ENCODE results near the gene MTARC2.

Gene MTARC2

GRCh38 chr1:220770245-220770913 is 22.3 kb downstream of the MTARC2 start:
- no peak for DNase-seq (ENCODE audit: low spot score)

- no peak for DNase-seq (ENCODE audit: low spot score)
These were observed 24.7 kb downstream of the MTARC2 start for GRCh38 chr1:220772846-220773245.

DNA sequence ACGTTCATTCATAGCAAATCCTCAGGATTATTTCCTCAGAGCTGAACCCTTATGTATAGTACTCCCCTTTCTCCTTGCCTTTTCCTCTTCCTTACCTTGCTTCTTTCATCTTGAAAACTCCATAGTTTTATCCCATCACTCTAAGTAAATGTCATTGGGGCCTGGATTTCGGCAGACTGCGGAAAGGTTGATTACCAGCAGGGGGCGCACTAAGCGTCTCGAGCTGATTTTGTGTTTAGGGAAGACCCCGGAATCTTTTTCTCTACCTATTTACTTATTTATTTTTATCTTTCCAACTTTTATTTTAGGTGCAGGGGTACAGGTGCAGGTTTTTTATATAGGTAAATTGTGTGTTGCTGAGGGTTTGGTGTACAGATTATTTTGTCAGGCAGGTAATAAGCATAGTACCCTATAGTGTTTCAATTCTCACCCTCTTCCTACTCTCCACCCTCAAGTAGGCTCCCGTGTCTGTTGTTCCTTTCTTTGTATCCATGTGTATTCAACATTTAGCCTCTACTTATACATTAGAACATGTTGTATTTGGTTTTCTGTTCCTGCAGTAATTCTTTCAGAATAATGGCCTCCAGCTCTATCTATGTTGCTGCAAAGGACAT is 27.2 kb downstream of the MTARC2 start:
- DNase-seq (ENCODE audit: low spot score), result peak; percentile 28

DNA sequence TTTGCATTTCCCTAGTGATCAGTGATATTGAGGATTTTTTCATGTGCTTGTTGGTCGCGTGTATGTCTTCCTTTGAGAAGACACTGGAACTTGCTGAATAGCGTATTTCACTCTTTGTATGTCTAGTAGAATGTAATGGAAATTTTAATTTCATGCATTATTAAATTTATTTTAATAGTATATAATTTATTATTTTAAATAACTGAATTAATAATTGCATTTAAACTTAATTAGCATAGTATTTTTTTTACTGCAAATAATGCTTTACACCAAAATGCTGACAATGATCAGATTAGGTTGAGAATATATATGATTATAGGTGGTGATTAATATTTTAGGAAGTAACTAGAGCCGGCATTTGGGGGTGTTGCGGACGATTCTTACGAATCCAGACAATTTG is 28.1 kb downstream of the MTARC2 start:
- no peak for DNase-seq (ENCODE audit: low spot score)

- DNase-seq (ENCODE audit: low spot score), result peak; percentile 64
These were observed 28.7 kb downstream of the MTARC2 start for GRCh38 chr1:220776720-220777326.

- DNase-seq (ENCODE audit: low spot score), result no peak
These were observed 35.3 kb downstream of the MTARC2 start for GRCh38 chr1:220783453-220783852.

DNA sequence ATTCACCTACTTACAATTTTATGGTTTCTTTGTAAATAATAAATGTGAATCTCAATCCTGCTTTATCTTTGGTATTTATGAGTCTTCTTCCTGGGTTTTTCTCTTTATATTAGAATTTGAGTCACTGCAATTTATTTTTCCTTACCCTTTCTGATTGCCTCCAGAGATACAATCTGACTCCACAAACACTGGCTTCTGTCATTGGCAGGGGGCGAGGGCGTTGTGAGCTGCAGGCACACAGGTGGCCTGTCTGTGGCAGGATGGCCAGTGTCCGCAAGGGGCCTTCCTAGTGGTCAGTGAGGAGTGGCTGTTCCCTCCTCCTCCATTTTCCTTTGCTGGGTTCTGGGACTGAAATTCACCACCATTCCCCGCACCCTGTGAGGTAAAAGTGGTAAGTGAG is 36.6 kb downstream of the MTARC2 start:
- DNase-seq (ENCODE audit: low spot score), result no peak

DNA sequence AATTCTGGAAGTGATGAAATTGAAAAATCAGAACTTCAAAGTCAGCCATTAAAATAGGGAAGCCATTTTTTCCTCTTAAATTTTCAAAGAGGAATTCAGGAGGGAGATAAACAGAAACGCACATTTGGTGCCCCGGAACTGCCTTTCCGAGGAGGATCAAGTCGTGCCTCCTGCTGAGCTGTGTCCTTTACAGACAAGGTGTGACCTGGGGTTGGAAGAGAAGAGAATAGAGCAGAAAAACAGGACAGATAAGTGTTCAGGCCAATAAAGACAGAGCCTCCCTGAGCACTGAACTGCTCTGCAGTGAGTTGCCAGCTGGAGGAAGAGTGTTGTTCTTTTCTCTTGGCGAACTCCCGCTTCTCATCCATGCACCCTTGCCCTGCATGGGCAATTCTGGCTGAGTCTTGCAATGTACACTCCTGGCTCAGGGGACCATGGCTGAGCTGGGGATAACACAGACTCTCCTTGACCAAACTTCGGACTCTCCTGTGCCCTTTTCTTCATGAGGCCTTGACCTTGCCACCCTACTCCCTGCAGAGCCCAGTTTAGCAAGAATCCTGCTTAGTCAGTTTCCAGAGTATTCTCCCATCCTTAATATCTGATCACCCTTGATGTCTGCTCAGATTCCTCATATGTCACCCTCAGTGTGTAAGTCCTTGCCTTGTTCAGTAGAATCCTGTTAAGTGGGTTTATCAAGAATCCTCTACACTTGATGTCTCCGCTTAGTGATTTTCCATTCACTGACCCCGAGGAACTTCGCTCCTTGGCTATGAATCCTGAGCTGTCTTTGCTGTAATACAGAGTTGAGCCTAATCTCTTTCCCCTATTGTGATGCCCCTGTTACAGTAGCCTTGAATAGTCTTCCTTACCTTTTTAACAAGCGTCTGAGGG is 37.3 kb downstream of the MTARC2 start:
- no peak for DNase-seq (ENCODE audit: low spot score)

GRCh38 chr1:220786057-220786336 is 37.9 kb downstream of the MTARC2 start:
- no peak for DNase-seq (ENCODE audit: low spot score)

GRCh38 chr1:220786337-220787068 is 38.4 kb downstream of the MTARC2 start, which contains the start of gene MTARC1:
MTARC1 (plus strand) TSS chr1:220786913; CDS start chr1:220786945, 32 bp downstream.
- DNase-seq (ENCODE audit: low spot score), result peak; percentile 29

GRCh38 chr1:220787069-220787619 is 39.0 kb downstream of the MTARC2 start:
- no peak for DNase-seq (ENCODE audit: low spot score)

- no peak for DNase-seq (ENCODE audit: low spot score)
These were observed 40.8 kb downstream of the MTARC2 start for GRCh38 chr1:220788900-220789299.

DNA sequence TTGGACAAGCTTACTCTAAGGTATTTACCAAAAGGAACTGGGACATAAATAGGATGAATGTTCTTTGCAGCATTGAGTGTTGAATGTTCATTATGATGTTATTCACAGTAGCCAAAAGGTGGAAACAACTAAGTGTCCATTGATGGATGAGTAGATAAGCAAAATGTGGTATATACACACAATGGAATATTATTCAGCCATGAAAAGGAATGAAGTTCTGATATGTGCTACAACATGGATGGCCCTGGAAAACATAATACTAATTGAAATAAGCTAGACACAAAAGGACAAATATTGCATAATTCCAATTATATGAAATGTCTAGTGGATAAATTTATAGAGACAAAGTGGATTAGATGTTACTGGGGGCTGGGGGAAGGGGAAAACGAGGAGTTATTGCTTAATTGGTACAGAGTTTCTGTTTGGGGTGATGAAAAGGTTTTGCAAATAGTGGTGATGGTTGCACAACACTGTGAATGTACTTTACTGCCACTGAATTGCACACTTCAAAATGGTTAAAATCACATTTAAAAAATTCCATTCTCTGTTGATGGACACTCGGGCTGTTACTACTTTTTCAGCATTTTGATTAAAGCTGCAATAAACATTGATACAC is 41.5 kb downstream of the MTARC2 start:
- no peak for DNase-seq (ENCODE audit: low spot score)

- no peak for DNase-seq (ENCODE audit: low spot score)
These were observed 43.2 kb downstream of the MTARC2 start for GRCh38 chr1:220791285-220791684.

- peak; percentile 29 for DNase-seq (ENCODE audit: low spot score)
These were observed 43.8 kb downstream of the MTARC2 start for GRCh38 chr1:220791956-220792355.

DNA sequence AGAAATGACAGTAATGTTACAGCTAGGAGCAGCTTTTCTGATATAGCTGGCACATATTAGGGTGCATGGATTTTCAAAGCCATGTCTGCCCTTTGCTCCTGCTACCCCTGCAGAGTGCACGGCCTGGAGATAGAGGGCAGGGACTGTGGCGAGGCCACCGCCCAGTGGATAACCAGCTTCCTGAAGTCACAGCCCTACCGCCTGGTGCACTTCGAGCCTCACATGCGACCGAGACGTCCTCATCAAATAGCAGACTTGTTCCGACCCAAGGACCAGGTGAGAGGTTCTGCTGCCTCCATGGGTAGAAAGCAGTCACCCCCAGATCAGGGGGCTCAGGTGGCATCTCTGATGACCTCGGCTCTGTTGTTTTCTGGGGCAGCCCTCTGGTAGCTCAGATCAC is 48.4 kb downstream of the MTARC2 start:
- no peak for DNase-seq (ENCODE audit: low spot score)

GRCh38 chr1:220797044-220797443 is 48.9 kb downstream of the MTARC2 start:
- no peak for DNase-seq (ENCODE audit: low spot score)

GRCh38 chr1:220797553-220797952 is 49.4 kb downstream of the MTARC2 start:
- DNase-seq (ENCODE audit: low spot score), result no peak

DNA sequence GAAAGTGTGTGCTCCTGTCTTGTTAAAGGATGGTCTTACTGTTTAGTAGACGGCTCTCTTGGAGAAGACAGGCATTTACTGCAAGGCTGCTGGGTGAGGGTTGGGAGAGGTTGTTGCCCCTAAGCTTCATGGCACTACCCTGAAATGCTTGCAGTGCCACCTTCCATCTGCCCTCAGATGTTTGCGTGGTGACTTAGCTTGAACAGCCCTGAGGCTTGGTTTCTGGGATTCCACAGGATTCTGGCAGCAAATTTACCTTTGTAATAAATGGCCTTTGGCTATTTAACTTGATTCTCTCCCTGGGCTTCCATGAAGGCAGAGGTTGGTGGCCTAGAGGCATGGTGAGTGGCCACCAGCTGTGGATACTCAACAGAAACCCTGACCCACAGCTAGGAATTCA is 50.2 kb downstream of the MTARC2 start:
- DNase-seq (ENCODE audit: low spot score), result no peak

GRCh38 chr1:220800262-220800661 is 52.1 kb downstream of the MTARC2 start:
- DNase-seq (ENCODE audit: low spot score), result no peak
